ENCODE measurements around the gene ST13. TPM values are rescaled to one million over a fixed set of nuclear protein-coding genes. Genes with fewer than 3 reads are reported as not detected.

Gene ST13
- total RNA-seq, 2 donors from 2014 or later, result 310 to 324 TPM

DNA sequence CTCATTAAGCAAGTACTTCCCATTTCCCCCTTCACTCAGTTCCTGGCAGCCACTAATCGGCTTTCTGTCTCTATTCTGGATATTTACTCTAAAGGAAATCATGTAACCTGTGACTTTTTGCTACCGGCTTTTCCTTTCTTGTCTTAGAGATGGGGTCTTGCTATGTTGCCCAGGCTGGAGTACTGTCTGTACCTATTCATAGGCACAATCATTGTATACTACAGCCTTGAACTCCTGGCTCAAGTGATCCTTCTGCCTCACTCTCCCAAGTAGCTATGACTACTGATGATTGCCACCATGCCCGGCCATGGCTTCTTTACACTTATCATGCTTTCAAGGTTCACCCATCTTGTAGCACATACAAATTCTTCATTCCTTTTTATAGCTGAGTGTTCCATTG lies 49.7 kb downstream of the ST13 start:
- H3K9me3 Mint-ChIP-seq, result no peaks in the 10 kb centered on the region
- H3K27me3 Mint-ChIP-seq (ENCODE audit: insufficient read depth), result no peaks in the 10 kb centered on the region
- no peak overlapping the region for H3K4me3 Mint-ChIP-seq
- H3K27ac Mint-ChIP-seq, result no peak overlapping the region
- Histone ChIP-seq H3K9ac (ENCODE audit: extremely low read depth, low read length, poor library complexity, severe bottlenecking) (no peak overlapping the region), H3K27me3 (ENCODE audit: control insufficient read depth, insufficient read depth, low read length, poor library complexity, severe bottlenecking) (no peaks in the 10 kb centered on the region), H3K9me3 (ENCODE audit: control insufficient read depth, low read length) (no peaks in the 10 kb centered on the region), H3K27ac (ENCODE audit: low read depth, low read length) (no peak overlapping the region), H3K36me3 (ENCODE audit: control insufficient read depth, insufficient read depth, low read length) (peaks cover 10% of the 10 kb centered on the region), H3K4me3 (ENCODE audit: low read length) (no peak overlapping the region), H3K4me1 (ENCODE audit: control insufficient read depth, insufficient read depth, low read length) (no peaks in the 10 kb centered on the region)
- no peak for DNase-seq
- no peak for TF ChIP-seq CTCF (conservative IDR thresholded peaks at IDR 0.05)
- H3K36me3 Mint-ChIP-seq (ENCODE audit: low read depth), result peaks cover 8% of the 10 kb centered on the region
- WGBS, 2 experiments (ENCODE audit: insufficient coverage in 1 of 2, insufficient read length in 1 of 2), result 96 to 100% methylated on average over 1 to 3 of the region's 3 CpGs
- H3K4me1 Mint-ChIP-seq, result no peaks in the 10 kb centered on the region

DNA sequence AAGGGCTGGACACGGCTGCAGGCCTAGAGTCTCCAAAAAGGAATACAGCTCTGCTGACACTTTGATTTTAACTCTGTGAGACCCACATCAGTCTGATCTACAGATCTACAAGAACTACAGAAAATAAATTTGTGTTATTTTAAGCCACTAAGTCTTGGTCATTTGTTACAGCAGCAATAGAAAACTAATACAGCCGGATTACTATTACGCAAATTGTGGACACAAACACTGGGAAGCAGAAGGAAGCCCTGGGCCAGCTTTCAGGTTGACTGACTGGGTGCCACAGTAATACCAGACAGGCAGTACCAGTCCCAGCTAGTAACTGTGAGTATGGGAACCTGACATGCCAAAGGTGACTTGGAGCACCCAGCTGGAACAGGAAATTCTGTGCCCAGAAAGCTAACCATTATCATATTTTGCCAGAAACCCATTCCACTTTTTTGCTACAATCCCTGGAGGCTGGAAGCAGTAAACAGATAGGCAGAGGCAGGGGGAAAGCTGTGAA lies 50.7 kb downstream of the ST13 start:
- H3K4me1 Mint-ChIP-seq, result peaks cover 3% of the 10 kb centered on the region
- DNase-seq, result no peak
- peak overlapping the region; percentile 20 for H3K27ac Mint-ChIP-seq
- H3K36me3 ChIP-seq (ENCODE audit: control insufficient read depth, insufficient read depth, low read length), result peaks cover 10% of the 10 kb centered on the region
- no peaks in the 10 kb centered on the region for H3K27me3 ChIP-seq (ENCODE audit: control insufficient read depth, insufficient read depth, low read length, poor library complexity, severe bottlenecking)
- no peak overlapping the region for H3K27ac ChIP-seq (ENCODE audit: low read depth, low read length)
- H3K4me3 ChIP-seq (ENCODE audit: low read length), result no peak overlapping the region
- peaks cover 8% of the 10 kb centered on the region for H3K36me3 Mint-ChIP-seq (ENCODE audit: low read depth)
- H3K9me3 Mint-ChIP-seq, result no peaks in the 10 kb centered on the region
- WGBS, 2 experiments (ENCODE audit: insufficient coverage in 1 of 2, insufficient read length in 1 of 2), result 97 to 100% methylated on average over 2 to 3 of the region's 3 CpGs
- no peak overlapping the region for H3K4me3 Mint-ChIP-seq
- no peaks in the 10 kb centered on the region for H3K27me3 Mint-ChIP-seq (ENCODE audit: insufficient read depth)
- no peak for TF ChIP-seq CTCF (conservative IDR thresholded peaks at IDR 0.05)
- H3K9ac ChIP-seq (ENCODE audit: extremely low read depth, low read length, poor library complexity, severe bottlenecking), result no peak overlapping the region
- H3K4me1 ChIP-seq (ENCODE audit: control insufficient read depth, insufficient read depth, low read length), result no peaks in the 10 kb centered on the region
- H3K9me3 ChIP-seq (ENCODE audit: control insufficient read depth, low read length), result no peaks in the 10 kb centered on the region

DNA sequence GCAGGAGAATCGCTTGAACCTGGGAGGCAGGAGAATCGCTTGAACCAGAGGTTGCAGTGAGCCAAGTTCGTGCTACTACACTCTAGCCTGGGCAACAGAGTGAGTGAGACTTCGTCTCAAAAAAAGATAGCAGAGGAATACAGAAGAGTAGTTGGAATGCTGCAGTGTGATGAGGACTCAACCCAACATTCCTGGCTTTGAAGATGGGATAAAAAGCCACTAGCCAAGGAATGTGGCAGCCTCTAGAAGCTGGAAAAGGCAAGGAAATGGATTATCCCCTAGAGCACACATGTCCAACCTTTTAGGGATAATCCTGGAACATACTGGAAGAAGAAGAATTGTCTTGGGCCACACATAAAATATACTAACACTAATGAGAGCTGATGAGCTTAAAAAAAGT lies 51.2 kb downstream of the ST13 start:
- Mint-ChIP-seq H3K27me3 (ENCODE audit: insufficient read depth) (no peaks in the 10 kb centered on the region), H3K9me3 (no peaks in the 10 kb centered on the region), H3K4me3 (no peak overlapping the region), H3K4me1 (peaks cover 3% of the 10 kb centered on the region), H3K27ac (peak overlapping the region; percentile 20), H3K36me3 (ENCODE audit: low read depth) (peaks cover 8% of the 10 kb centered on the region)
- 91 to 93% methylated on average over 4 of the region's 4 CpGs for WGBS, 2 experiments (ENCODE audit: insufficient coverage in 1 of 2, insufficient read length in 1 of 2)
- Histone ChIP-seq H3K9me3 (ENCODE audit: control insufficient read depth, low read length) (no peaks in the 10 kb centered on the region), H3K27me3 (ENCODE audit: control insufficient read depth, insufficient read depth, low read length, poor library complexity, severe bottlenecking) (no peaks in the 10 kb centered on the region), H3K27ac (ENCODE audit: low read depth, low read length) (no peak overlapping the region), H3K36me3 (ENCODE audit: control insufficient read depth, insufficient read depth, low read length) (peaks cover 10% of the 10 kb centered on the region), H3K4me1 (ENCODE audit: control insufficient read depth, insufficient read depth, low read length) (no peaks in the 10 kb centered on the region), H3K9ac (ENCODE audit: extremely low read depth, low read length, poor library complexity, severe bottlenecking) (no peak overlapping the region), H3K4me3 (ENCODE audit: low read length) (no peak overlapping the region)
- DNase-seq, result no peak
- no peak for TF ChIP-seq CTCF (conservative IDR thresholded peaks at IDR 0.05)

All from endodermal cell (in vitro differentiated cells).